GM18519 (cell line): ENCODE measurements around the gene ARHGAP26.

Experiments
- ATAC-seq: cut with Tn5 transposase; IDR thresholded peaks from one replicate; pipeline ENCODE4 v1.9.1; 2021; ENCODE audit warnings: mild to moderate bottlenecking, moderate library complexity; ENCODE audit not compliant: unreplicated experiment, low FRiP score

Gene ARHGAP26

GRCh38 chr5:142826741-142827492 lies 56.7 kb downstream of the ARHGAP26 start:
- no peak for ATAC-seq

GRCh38 chr5:142827934-142828576 lies 57.9 kb downstream of the ARHGAP26 start:
- no peak for ATAC-seq

- no peak for ATAC-seq
These were observed 58.8 kb downstream of the ARHGAP26 start for GRCh38 chr5:142828797-142829535.

- ATAC-seq, result no peak
These were observed 59.6 kb downstream of the ARHGAP26 start for GRCh38 chr5:142829801-142830220.

- no peak for ATAC-seq
These were observed 60.2 kb downstream of the ARHGAP26 start for GRCh38 chr5:142830241-142831008.

- no peak for ATAC-seq
These were observed 60.8 kb downstream of the ARHGAP26 start for GRCh38 chr5:142831009-142831383.

GRCh38 chr5:142832263-142832662 lies 62.1 kb downstream of the ARHGAP26 start:
- ATAC-seq, result no peak

- ATAC-seq, result no peak
These were observed 63.6 kb downstream of the ARHGAP26 start for GRCh38 chr5:142833517-142834449.

- ATAC-seq, result no peak
These were observed 64.3 kb downstream of the ARHGAP26 start for GRCh38 chr5:142834504-142834903.

GRCh38 chr5:142835540-142835939 lies 65.4 kb downstream of the ARHGAP26 start:
- ATAC-seq, result no peak

GRCh38 chr5:142836048-142836447 lies 65.9 kb downstream of the ARHGAP26 start:
- ATAC-seq, result no peak

- no peak for ATAC-seq
These were observed 67.0 kb downstream of the ARHGAP26 start for GRCh38 chr5:142837081-142837725.

GRCh38 chr5:142838845-142839244 lies 68.7 kb downstream of the ARHGAP26 start:
- no peak for ATAC-seq

GRCh38 chr5:142839711-142840346 lies 69.7 kb downstream of the ARHGAP26 start:
- ATAC-seq, result no peak

- ATAC-seq, result no peak
These were observed 70.4 kb downstream of the ARHGAP26 start for GRCh38 chr5:142840575-142840974.

- no peak for ATAC-seq
These were observed 71.5 kb downstream of the ARHGAP26 start for GRCh38 chr5:142841511-142842265.

- no peak for ATAC-seq
These were observed 73.1 kb downstream of the ARHGAP26 start for GRCh38 chr5:142842994-142843905.
